Chondrocyte (in vitro differentiated cells): ENCODE measurements around the gene BCAS4. TPM values are rescaled to one million over a fixed set of nuclear protein-coding genes. Genes with fewer than 3 reads are reported as not detected.

Experiments
- DNase-seq: peaks from one replicate; pipeline ENCODE4 v3.0.0; 2021; ENCODE audit warnings: mixed read lengths, low spot score
- H3K27ac Mint-ChIP-seq: one replicate; pipeline ENCODE4 v1.8.0; 2021; ENCODE audit warnings: mild to moderate bottlenecking, moderate library complexity, mixed read lengths; ENCODE audit not compliant: unreplicated experiment
- H3K27me3 Mint-ChIP-seq: 2 replicates; pipeline ENCODE4 v1.8.0; 2021; ENCODE audit warnings: low read depth, mixed read lengths
- H3K36me3 Mint-ChIP-seq: 2 replicates; pipeline ENCODE4 v1.8.0; 2021; ENCODE audit warnings: low read depth, mixed read lengths
- H3K4me1 Mint-ChIP-seq: 2 replicates; pipeline ENCODE4 v1.8.0; 2021; ENCODE audit warnings: low read depth, mild to moderate bottlenecking, mixed read lengths
- H3K4me3 Mint-ChIP-seq: one replicate; pipeline ENCODE4 v1.8.0; 2021; ENCODE audit warnings: mild to moderate bottlenecking, moderate library complexity, mixed read lengths; ENCODE audit not compliant: unreplicated experiment
- H3K9me3 Mint-ChIP-seq: 2 replicates; pipeline ENCODE4 v1.8.0; 2021; ENCODE audit warnings: low read depth, mixed read lengths
- CTCF ChIP-seq: fragments of 200-600 bp; sonication (generic); IDR thresholded peaks from 2 replicates; pipeline ENCODE4 v1.5.0; 2021; ENCODE audit warnings: antibody characterized with exemption, mild to moderate bottlenecking, moderate library complexity
- total RNA-seq: library from RNA; stranded (reverse); gene quantifications from 3 replicates; pipeline ENCODE4 v1.2.1, GENCODE V29; 2021

Gene BCAS4
- total RNA-seq, 1 donor from 2014 or later, result 7.6 TPM

GRCh38 chr20:50865591-50865990 lies 70.7 kb downstream of the BCAS4 start:
- no peak for DNase-seq
- Mint-ChIP-seq H3K9me3 (no peaks in the 10 kb centered on the region), H3K4me3 (no peak overlapping the region), H3K27me3 (no peaks in the 10 kb centered on the region), H3K36me3 (no peaks in the 10 kb centered on the region), H3K27ac (no peak overlapping the region), H3K4me1 (peaks cover 8% of the 10 kb centered on the region)
- no peak for TF ChIP-seq CTCF

GRCh38 chr20:50866036-50866685 lies 71.3 kb downstream of the BCAS4 start:
- no peaks in the 10 kb centered on the region for H3K9me3 Mint-ChIP-seq
- H3K4me3 Mint-ChIP-seq, result no peak overlapping the region
- no peak overlapping the region for H3K27ac Mint-ChIP-seq
- H3K27me3 Mint-ChIP-seq, result no peaks in the 10 kb centered on the region
- H3K4me1 Mint-ChIP-seq, result peaks cover 14% of the 10 kb centered on the region
- DNase-seq, result no peak
- TF ChIP-seq CTCF, result no peak
- H3K36me3 Mint-ChIP-seq, result no peaks in the 10 kb centered on the region

DNA sequence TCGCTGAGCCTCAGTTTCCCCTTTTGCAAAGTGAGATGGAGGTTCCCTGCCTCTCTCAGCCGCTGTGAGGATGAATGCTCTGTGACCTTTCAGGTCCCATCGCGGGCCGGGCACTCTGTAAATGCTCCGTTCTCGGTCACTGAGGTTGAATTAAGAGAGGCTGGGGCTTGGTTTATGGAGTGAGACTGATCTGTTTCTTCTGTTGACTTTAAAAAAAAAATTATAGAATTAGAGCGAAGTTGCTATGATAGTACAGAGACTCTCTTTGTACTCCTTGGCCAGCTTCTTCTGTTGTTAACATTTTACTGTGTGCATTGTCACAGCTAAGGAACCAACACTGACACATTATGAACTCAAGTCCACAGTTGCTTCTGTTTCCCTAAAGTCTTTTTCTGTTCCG lies 72.0 kb downstream of the BCAS4 start:
- TF ChIP-seq CTCF, result no peak
- peaks cover 19% of the 10 kb centered on the region for H3K4me1 Mint-ChIP-seq
- H3K27ac Mint-ChIP-seq, result no peak overlapping the region
- H3K4me3 Mint-ChIP-seq, result no peak overlapping the region
- H3K9me3 Mint-ChIP-seq, result no peaks in the 10 kb centered on the region
- DNase-seq, result no peak
- no peaks in the 10 kb centered on the region for H3K27me3 Mint-ChIP-seq
- H3K36me3 Mint-ChIP-seq, result no peaks in the 10 kb centered on the region

DNA sequence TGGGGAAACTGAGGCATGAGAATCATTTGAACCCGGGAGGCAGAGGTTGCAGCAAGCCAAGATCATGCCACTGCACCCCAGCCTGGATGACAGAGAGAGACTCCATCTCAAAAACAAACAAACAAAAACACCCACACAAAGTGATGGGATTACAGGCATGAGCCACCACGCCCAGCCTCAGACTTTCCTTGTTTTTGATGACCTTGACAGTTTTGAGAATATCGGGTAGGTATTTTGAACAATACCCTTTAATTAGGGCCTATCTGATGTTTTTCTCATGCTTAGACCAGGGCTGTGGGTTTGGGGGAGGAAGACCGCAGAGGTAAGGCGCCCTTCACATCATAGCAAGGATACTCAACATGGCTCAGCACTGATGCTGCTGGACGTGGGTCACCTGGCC lies 72.9 kb downstream of the BCAS4 start:
- no peak for DNase-seq
- H3K4me3 Mint-ChIP-seq, result no peak overlapping the region
- H3K36me3 Mint-ChIP-seq, result no peaks in the 10 kb centered on the region
- TF ChIP-seq CTCF, result no peak
- H3K27ac Mint-ChIP-seq, result no peak overlapping the region
- no peaks in the 10 kb centered on the region for H3K9me3 Mint-ChIP-seq
- H3K27me3 Mint-ChIP-seq, result no peaks in the 10 kb centered on the region
- peaks cover 19% of the 10 kb centered on the region for H3K4me1 Mint-ChIP-seq

DNA sequence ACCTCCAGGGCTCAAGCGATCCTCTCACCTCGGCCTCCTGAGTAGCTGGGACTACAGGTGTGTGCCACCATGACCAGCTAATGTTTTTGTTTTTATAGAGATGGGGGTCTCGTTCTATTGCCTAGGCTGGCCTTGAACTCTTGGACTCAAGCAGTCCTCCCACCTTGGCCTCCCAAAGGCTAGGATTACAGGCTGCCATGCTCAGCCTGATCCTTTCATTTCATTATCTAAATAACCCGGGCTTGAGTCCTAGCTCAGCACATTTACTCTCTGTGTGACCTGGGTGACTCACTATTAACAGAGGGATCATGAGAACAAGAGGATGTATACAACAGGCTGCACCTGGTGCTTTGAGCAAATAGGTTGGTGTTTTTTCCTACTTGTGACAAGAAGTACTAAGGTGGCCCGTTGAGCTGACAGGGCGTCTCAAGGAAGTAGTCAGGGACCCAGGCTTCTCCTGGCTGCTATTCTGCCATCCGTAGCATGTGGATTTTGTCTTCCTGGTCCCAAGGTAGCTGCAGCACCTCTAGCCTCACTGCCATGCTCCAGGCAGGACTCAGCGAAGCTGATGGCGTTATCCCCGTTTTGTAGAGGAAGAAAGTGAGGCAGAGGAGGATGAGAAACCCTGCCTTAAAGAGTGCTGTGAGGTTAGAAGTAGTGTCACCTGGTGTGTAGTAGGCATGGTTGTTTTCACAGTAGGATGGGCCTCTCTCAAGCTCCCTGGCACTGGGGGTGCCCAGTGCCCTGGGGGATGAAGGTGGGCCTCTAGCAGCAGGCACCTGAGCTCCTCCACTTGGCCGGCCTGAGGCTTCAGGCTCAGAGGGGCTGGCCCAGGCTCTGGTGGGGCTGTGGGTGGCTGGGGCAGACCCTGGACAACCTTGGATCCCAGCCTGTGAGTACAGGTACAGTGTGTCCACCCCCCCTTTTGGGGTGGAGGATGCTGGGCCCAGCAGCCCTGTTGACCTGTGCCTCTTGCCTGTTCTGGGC lies 73.9 kb downstream of the BCAS4 start:
- no peak overlapping the region for H3K4me3 Mint-ChIP-seq
- no peak overlapping the region for H3K27ac Mint-ChIP-seq
- no peak for TF ChIP-seq CTCF
- no peaks in the 10 kb centered on the region for H3K9me3 Mint-ChIP-seq
- H3K36me3 Mint-ChIP-seq, result no peaks in the 10 kb centered on the region
- peaks cover 19% of the 10 kb centered on the region for H3K4me1 Mint-ChIP-seq
- no peaks in the 10 kb centered on the region for H3K27me3 Mint-ChIP-seq
- DNase-seq, result no peak
